Urothelium cell line (cell line): ENCODE results near the gene CDH7.

ENCODE experiments used
- DNase-seq: peaks from one replicate; pipeline ENCODE4 v3.0.0; 2011; ENCODE audit warnings: low spot score, mixed read lengths
- FAIRE-seq: peaks from 2 replicates; lab custom pipeline; 2011; peaks lifted over from hg19 to GRCh38; lab: Jason Lieb, UNC

CDH7 gene, protein sequence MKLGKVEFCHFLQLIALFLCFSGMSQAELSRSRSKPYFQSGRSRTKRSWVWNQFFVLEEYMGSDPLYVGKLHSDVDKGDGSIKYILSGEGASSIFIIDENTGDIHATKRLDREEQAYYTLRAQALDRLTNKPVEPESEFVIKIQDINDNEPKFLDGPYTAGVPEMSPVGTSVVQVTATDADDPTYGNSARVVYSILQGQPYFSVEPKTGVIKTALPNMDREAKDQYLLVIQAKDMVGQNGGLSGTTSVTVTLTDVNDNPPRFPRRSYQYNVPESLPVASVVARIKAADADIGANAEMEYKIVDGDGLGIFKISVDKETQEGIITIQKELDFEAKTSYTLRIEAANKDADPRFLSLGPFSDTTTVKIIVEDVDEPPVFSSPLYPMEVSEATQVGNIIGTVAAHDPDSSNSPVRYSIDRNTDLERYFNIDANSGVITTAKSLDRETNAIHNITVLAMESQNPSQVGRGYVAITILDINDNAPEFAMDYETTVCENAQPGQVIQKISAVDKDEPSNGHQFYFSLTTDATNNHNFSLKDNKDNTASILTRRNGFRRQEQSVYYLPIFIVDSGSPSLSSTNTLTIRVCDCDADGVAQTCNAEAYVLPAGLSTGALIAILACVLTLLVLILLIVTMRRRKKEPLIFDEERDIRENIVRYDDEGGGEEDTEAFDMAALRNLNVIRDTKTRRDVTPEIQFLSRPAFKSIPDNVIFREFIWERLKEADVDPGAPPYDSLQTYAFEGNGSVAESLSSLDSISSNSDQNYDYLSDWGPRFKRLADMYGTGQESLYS

DNA sequence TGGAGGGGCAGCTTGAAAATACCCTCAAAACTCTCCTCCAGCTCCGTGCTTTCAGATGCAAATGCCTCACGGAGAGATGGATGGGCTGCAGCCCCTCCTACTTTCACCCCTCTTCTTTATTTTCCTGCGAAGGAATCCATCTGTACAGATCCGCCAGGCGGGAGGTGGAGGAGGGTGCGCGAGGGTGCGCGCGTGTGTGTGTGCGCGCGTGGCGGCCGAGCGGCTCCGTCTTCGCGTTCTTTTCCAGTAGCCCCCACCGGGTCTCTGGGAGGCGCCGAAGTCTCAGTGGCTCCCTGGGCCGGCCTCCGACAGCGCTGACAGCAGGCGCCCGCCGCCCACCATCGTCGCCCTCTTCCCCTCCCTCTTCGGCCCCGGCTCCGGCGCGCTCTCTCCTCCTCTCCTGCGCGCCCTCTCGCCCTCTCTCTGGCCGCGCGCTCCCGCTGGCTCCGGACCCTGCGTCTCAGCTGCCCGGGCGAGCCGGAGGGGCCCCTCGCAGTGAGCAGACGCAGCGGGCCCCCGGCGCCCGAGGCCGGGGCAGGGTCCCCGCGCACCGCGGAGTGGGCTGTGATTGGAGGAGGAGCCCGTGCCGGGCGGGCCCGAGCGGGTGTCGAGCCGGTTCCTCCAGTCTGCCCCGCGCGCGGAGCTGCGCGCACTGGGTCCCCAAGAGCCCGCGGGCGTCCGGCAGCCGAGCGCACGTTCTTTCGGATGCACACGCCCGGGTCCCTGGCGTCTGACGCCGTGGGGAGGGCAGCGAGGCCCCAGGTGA lies at the start of gene CDH7:
CDH7 (plus strand) TSS at position 624 of the 766 bp plus-strand sequence. CDS start 11,831 bp downstream, outside the sequence.
- DNase-seq (peak; percentile 29), FAIRE-seq (no peak)

DNA sequence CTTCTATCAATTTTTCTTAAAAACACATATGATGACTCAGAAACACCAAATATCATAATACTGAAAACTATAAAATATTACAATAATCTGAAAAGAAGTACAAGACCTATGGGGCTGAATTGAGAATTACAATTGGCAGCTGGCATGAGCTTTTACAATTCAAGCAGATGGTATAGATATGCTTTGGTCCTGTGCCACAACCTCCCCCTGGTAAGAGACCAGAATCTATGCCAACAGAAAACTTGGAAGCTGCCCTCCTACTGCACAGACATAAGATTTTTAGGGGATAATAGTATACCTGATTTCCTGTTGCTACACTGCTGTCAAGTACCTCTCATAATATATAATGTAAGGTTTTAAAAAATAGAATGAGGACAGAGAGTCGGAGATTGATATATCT lies 46.8 kb upstream of the CDH7 start:
- no peak for DNase-seq
- FAIRE-seq, result no peak

DNA sequence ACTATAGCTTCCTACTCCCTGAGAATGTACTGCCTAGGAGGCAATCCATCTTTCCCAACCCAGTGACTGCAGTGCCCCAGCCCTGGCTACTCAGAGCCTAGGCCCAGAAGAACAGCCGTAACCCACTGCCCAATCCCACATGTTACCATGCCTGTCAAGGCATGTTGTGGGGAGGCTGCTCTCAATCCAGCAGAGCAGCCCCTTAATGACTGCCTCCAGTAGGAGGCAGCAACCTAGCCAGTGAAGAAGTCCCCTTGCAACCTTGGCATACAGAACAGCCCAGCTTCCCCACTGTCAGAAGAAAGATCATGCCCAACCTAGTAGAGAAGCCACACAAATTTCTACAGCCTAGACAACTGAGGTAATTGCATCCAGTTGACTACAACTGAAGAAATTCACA lies 44.2 kb upstream of the CDH7 start:
- FAIRE-seq (no peak), DNase-seq (no peak)

DNA sequence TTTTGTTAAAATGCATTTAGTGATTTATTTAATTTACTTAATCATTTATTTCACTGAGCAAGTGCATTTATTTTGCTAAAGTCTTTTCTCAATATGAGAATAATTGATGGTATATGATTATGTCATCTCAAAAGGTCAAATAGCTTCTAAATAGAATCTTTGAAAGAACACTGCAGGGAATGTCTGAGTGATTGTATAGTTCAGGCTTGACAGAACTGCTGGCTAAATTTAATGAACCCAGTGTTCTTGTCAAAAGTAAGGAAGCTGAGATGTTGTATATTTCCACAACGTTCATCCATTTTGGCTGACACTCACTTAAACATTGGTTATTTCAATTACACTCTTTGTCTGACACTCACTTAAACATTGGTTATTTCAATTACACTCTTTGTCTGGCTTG lies 39.3 kb upstream of the CDH7 start:
- FAIRE-seq (no peak), DNase-seq (no peak)

DNA sequence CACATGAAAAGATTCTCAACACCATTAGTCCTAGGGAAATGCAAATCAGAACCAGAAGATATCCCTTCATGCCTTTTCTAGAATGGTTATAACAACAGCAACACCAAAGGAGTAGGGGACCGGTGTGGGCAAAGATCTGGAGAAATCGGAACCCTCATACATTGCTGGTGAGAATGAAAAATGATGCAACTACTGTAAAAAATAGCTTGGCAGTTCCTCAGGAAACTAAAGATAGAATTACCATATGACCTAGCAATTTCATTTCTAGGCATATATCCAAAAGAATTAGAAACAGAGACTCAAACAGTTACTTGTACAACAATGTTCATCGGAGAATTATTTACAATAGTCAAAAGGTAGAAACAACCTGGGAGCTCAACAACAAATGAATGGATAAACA lies 29.2 kb upstream of the CDH7 start:
- FAIRE-seq, result no peak
- DNase-seq, result no peak

DNA sequence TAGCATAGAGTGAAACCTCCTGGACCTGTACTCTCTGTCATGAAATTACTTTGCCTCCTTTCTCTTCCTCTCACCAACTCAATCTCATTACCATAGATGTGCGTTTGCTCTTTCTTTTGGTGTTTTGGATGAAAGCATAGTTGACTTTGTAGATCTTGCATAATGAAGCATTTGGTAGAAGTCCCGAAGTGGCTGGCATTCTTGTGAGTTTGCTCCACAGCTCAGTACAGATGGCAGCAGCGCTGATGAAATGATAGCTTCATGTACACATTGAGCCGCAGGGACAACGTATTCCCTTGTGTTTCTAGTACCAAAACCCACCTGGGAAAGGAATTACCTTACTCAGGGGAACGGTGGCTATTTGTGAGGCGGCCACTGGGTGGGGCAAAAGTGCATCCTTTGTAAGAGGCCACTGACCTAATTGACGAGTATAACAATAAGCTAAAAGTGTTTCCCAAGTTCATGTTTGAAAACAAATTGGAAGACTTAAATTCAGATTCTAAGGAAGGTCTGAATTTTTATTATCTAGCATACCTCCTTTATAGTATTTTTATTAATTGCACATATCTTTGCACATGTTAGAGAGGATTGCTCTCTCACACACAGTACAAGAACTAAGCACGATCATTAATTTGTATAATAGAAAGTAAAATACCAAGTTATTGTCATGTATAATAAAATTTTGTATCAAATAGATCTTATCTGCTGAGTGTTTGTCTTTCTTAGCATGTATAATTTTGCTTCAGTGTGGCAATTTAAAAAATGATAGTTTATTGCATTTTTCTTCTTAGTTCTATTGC lies 25.4 kb upstream of the CDH7 start:
- DNase-seq, result peak; percentile 17
- no peak for FAIRE-seq

DNA sequence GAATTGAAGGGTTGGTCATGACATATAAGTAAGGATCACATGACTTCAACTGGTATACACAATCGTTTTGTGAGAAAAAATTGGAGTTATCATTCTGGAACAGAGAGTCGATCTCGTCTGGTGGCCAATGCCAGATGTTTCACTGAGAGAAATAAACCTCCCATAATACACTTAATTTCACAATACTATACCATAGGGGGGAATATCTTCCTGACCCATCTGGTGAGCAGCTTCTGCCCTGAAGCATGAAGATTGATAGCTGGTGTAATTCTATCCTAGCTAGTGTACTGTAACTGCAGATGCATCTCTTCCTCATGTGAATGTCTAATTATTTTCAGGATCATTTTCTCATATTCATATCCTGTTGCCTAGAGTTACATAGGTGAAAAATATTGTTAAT lies 15.7 kb upstream of the CDH7 start:
- FAIRE-seq, result no peak
- DNase-seq, result no peak

DNA sequence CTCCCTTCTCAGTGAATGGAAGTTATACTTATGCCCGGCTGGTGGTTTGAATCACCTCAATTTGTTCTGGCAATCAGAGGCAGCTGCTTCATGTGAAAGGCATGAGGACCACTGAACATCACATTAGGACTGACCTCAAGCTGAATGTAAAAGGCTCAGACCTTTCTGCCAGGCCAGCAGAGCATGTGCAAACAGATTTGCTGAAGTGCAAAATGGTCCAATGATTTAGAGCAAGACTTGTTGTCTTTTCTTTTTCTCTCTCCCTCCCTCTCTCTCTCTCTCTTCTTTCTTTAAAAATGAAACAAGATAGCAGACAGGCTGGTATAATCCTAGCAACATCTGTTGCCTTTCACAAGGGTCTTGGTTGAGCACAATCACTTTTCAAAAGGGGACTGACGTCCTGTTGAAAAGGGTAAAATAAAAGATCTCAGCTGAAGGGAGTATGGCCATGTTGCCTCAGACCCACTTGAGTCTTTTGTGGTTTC lies 13.3 kb upstream of the CDH7 start:
- no peak for DNase-seq
- FAIRE-seq, result no peak

DNA sequence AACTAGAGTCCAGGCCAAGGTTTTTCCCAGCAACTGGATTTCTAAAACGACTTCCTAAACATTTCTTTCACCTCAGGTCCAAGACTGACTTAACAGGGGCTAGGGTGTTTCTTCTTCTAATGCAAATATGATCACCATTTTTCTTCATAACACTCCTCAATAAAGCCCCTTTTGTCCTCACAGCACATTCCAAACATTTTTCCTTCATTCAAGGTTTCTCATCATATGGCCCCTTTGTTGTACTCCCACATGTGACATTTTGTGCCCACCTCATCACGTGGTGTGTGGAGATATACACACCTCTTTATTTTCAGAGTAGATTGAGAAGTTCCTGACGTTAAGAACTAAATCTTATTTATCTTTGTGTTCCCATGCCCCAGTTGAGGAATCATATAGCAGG lies 3.9 kb upstream of the CDH7 start:
- no peak for DNase-seq
- FAIRE-seq, result no peak

DNA sequence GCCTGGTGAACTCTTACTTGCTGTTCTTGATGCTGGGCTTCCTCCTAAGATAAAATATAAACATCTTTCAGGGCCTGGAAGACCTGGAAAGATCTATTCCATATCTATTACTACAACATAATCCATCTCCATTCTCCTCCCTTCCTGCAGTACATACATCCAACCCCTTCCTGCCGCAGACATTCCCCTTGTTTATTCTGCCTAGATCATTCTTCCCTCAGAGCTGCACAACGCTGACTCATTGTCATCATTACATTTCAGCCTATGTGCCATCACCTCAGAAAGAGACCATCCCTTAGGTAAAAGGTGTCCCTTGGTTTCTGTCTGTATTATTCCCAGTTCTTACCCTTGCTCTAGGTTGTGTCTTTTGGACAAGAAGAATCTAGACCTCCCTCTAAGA lies 2.5 kb upstream of the CDH7 start:
- FAIRE-seq, result no peak

DNA sequence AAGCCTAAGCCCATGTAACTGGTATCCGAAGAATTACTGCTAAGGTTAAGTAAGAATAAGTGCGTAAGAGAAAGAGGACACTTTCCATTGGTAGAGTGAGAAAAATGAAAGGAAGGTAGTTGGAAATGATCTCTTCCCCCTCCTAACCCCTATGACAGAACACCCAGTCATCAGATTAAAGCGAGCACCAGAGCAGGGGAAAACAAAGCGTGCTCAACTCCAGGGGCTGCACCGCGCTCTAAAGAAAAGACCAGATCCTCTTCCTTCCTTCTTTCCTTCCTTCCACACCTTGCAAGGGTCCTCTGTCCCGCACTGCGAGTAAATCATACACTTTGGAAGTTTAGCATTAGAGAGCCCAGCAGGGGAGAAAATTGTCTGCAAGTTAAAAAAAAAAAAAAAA lies 971 bp upstream of the CDH7 start:
- DNase-seq, result no peak
- FAIRE-seq, result no peak

More for the DNA sequence above, 2.5 kb upstream of the CDH7 start:
- no peak for DNase-seq

DNA sequence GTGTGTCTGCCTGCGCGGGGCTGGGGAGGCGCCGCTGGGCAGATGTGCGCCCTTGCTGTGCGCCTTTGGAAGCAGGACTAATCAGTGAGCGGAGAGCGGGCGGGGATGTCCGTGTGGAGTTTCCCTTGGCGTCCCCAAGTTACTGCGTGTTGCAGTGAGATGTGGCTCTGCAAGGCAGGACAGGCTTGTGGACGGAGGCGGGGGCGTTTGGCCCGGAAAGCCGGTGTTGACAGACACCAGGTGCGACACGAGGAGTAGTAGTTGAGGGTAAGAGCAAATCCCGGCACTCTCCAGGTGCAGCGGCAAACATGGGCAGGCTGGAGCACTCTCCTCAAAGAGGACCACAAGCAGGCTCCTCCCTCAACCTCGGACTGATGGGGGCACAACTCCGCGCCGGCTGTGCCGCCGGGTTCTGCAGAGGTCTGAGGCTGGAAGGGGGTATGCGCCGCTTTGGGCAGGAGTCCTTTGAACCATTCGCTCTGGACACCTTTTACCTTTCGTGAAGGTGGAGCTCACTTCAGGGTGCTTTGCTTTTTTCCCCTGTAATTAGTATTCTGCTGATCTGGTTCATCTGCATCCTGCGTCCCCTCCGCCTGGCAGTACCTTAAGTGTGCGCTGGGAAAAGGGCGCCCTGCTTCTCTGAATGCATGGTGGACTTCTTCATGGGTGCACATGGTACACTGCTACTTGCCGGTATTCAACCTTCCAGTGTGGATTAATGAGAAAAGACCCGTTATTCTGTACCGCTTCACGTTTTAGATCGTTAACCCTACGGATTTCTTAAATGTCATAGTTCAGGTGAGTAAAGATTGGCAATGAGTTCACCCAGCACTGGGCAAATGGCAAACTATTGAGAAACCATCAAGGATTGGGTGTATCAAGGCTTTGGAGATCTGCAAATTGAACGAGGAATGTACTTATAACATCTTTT lies 608 bp downstream of the CDH7 start:
- DNase-seq (no peak), FAIRE-seq (no peak)

DNA sequence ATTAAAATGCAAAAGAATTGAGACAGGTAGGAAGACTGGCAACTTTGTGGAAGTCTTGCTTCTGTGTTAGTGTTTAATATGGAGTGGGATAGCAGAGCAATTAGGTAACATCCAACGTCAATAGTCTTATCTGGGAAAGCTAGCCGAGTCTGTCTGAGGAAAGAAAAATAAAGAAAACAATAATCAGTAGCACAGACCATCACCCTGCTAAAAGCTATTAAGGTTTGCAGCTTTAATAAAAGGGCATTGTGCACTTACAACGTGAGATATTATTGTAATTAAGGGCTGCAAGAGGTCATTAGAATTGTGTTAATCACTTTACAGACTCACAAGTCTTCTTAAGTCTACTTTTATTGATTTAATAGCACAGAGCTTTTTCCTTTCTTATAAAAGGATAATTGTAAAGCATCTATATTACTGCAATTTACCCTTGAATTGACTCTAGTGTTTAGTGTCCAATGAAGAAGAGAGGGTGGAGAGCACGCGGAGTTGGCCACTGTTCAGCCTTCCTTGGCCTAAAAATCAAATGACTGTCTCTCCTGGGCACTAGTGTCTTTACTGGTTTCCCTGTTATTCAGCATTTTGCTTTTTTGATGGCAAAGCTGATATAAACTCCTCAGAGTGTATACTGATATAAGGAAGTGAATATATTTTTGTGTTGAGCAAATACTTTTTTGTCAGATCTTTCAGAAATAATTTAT lies 2.0 kb downstream of the CDH7 start:
- FAIRE-seq, result no peak
- no peak for DNase-seq

DNA sequence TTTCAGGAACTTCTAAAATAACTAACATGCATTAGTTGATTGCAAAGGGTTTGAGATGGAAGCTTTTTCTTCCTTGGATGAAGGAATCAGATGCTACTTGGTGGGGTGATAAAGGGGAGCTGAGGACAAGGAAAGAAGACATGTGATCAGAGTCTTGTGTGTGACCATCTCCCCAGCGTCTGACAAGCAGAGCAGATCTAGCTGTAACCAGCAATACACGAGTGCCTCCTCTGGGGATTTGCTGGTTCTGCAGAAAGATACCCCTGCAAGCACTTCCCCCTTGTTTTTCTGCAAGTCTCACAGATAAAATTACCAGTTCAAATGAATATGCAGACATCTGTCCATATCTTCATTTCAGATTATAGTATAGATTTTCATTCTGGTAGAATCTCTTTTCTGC lies 2.7 kb downstream of the CDH7 start:
- FAIRE-seq (no peak), DNase-seq (peak; percentile 28)

DNA sequence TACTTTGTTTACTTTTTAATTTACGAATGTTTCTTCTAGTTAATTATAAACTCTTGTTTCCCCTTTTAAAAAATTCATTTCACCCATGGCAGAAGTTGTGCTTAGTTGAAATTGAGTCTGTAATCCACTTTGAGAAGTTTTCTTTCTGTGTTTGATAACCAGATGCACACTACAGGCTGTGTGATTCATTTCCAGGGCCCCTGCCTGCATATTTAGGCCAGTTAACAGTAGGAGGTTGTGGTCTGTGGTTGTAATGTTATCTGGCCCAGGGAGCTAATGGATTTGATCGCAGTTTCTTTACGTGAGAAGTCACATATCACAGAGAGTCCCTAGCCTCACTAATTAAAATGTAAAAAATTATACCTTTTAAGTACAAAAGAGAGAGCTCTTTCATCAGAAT lies 3.3 kb downstream of the CDH7 start:
- DNase-seq, result peak; percentile 37
- FAIRE-seq, result no peak

DNA sequence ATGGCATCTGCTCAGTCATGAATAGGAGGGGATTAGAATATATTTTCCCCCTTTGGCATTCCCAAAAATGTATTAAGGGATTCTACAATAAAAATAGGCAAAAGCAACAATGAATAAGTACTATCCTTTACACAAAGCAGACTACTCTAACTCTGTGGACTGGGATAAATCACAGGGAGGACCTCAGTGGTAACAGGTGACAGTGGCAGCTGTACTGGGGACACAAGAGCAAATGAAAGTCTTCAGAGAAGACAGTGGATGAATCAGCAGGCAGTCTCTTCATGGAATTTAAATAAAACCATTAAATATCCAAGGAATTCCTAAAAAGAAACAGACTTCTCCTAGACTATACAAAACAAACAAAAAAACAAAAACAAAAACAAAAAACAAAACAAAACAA lies 4.8 kb downstream of the CDH7 start:
- DNase-seq, result no peak
- no peak for FAIRE-seq

DNA sequence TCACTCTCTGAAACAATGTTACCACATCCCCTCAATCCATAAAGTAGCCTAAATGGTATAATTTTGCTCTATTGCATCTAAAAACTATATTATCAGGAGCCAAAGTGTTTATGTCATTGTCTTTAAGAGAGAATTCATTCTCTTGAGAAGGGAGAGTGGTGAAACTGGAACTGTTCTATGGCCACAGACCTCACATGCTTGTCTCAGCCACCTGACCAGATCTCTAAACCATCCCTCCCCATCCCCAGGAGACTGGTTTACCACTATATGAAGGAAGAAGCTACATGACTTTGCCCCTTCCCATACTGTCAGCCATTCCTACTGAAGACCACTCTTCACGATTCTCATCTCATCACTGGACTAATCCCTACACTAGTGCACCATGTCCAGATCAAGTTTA lies 9.6 kb downstream of the CDH7 start:
- no peak for FAIRE-seq
- no peak for DNase-seq

DNA sequence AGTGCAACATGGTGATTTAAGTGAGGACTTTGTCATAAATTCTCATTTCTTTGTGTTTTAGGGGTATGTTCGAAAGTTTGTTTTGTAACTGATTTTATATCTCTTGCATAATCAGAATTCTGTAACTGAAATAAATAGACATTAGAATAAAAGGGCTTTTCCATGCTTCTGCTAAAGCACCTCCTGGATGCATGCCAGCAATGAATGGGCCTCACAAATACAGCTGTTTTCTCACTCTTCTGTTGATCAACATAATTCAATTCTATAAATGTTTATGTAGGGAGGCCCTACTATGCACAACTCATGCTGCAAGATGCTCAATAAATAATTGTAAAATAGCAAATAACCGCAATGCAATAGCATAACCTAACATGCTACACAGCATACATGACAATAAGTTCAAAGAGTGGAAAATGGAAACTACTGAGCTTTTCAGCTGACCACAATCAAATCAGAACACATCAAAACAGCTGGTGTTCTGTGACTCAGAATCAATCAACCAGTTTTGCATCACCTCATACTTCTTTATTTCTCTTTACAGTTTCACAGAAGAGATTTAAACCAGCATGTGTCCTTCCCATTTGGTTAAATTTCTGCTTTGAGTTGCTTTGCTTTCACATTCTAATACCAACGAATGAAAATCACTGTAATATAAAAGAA lies 11.0 kb downstream of the CDH7 start:
- DNase-seq (no peak), FAIRE-seq (no peak)
